ENCODE results near the gene GPC6.

Gene GPC6

GRCh38 chr13:93723316-93723715 lies 496.7 kb downstream of the GPC6 start:
- H3K4me3 ChIP-seq (replicated peaks; ENCODE audit: low read depth, low read length), result no peak overlapping the region
- no peak for DNase-seq (ENCODE audit: extremely low read depth, low read depth)
- TF ChIP-seq CTCF (IDR thresholded peaks at IDR 0.05; ENCODE audit: low read depth, low read length, missing control alignments), result no peak

DNA sequence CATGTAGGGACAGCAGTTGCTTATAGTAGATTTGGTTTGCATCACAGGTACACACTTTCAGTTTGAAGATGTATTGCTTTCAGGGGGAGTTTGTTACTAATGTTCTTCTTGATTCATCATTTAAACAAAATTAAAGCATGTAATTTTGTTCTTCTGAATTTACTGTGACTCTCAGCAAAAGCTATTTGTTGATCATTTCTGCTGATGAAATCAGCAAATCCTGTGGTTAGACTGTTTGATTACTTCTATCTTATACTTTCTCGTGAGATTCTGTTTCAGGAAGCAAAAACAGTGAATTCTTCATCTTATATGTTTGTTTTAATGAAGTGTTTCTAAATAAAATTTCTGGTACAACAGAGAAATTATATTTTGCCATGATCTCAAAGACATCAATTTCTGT lies 497.6 kb downstream of the GPC6 start:
- DNase-seq (ENCODE audit: extremely low read depth, low read depth), result no peak
- TF ChIP-seq CTCF (IDR thresholded peaks at IDR 0.05; ENCODE audit: low read depth, low read length, missing control alignments), result no peak

GRCh38 chr13:93726173-93726957 lies 499.8 kb downstream of the GPC6 start:
- no peak overlapping the region for H3K4me3 ChIP-seq (replicated peaks; ENCODE audit: low read depth, low read length)
- no peak for TF ChIP-seq CTCF (IDR thresholded peaks at IDR 0.05; ENCODE audit: low read depth, low read length, missing control alignments)
- DNase-seq (ENCODE audit: extremely low read depth, low read depth), result peak; percentile 51

More for the DNA sequence above, 497.6 kb downstream of the GPC6 start:
- no peak overlapping the region for H3K4me3 ChIP-seq (replicated peaks; ENCODE audit: low read depth, low read length)

- DNase-seq (ENCODE audit: extremely low read depth, low read depth), result peak; percentile 63
- H3K4me3 ChIP-seq (replicated peaks; ENCODE audit: low read depth, low read length), result no peak overlapping the region
- TF ChIP-seq CTCF (IDR thresholded peaks at IDR 0.05; ENCODE audit: low read depth, low read length, missing control alignments), result no peak
Measured at GRCh38 chr13:93727211-93728141, 500.9 kb downstream of the GPC6 start.

DNA sequence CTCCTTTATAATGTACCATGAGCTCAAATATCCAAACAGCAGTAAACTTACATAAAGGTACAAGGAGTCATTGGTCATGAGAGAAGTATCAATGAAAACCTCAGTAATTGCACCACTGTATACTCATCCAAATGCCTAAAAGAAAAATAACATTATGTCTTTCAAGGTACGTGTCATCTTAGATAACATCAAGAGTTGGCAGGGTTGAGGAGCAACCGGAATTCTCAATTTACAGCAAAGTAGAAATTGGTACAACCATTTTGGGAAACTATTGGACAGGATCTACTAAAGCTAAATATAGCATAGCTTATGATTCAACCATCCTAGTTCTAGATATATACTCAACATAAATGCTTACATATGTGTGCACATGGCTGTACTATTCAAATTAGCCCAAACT lies 502.8 kb downstream of the GPC6 start:
- no peak for TF ChIP-seq CTCF (IDR thresholded peaks at IDR 0.05; ENCODE audit: low read depth, low read length, missing control alignments)
- H3K4me3 ChIP-seq (replicated peaks; ENCODE audit: low read depth, low read length), result no peak overlapping the region
- DNase-seq (ENCODE audit: extremely low read depth, low read depth), result no peak

DNA sequence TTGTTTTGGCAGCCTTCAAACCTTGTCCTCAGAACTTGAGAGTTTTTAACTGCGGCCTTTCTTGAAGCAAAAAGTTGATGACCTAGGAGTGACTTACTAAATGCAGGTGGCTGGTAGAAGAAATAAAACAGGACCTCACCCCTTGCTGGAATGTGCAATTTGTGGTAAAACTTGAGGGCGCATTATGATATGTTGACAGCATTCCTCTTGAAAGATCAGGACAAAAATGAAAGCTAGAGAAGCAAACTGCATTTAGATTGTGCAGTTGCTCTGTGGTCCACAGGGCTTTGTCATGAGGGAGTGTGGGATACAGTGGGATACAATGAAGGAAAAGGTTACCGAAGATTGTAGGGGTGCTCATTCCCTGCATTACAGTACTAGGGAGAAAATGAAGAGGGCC lies 504.2 kb downstream of the GPC6 start:
- TF ChIP-seq CTCF (IDR thresholded peaks at IDR 0.05; ENCODE audit: low read depth, low read length, missing control alignments), result no peak
- DNase-seq (ENCODE audit: extremely low read depth, low read depth), result peak; percentile 27
- H3K4me3 ChIP-seq (replicated peaks; ENCODE audit: low read depth, low read length), result no peak overlapping the region
